ENCODE results near the gene CALM1. TPM values are rescaled to one million over a fixed set of nuclear protein-coding genes. Genes with fewer than 3 reads are reported as not detected.
A peak's percentile ranks its signal among the peaks of the same experiment; 100 is the strongest.

CALM1 gene
- polyA plus RNA-seq, 1 donor = 386 TPM

GRCh38 chr14:90440592-90440991 is 43.8 kb downstream of the CALM1 start:
- DNase-seq = no peak

- no peak for DNase-seq
Observed at GRCh38 chr14:90442388-90442787, 45.6 kb downstream of the CALM1 start.

GRCh38 chr14:90443161-90444076 is 46.6 kb downstream of the CALM1 start:
- no peak for DNase-seq

- DNase-seq = no peak
Observed at GRCh38 chr14:90444077-90444696, 47.4 kb downstream of the CALM1 start.

GRCh38 chr14:90445011-90445410 is 48.2 kb downstream of the CALM1 start:
- no peak for DNase-seq

GRCh38 chr14:90446405-90446804 is 49.6 kb downstream of the CALM1 start:
- no peak for DNase-seq

- DNase-seq = no peak
Observed at GRCh38 chr14:90447720-90448497, 51.1 kb downstream of the CALM1 start.

GRCh38 chr14:90449411-90449810 is 52.6 kb downstream of the CALM1 start:
- no peak for DNase-seq

GRCh38 chr14:90450151-90450550 is 53.3 kb downstream of the CALM1 start:
- no peak for DNase-seq

GRCh38 chr14:90450667-90451066 is 53.8 kb downstream of the CALM1 start:
- DNase-seq = no peak

- no peak for DNase-seq
Observed at GRCh38 chr14:90451443-90451842, 54.6 kb downstream of the CALM1 start.

GRCh38 chr14:90451961-90452360 is 55.1 kb downstream of the CALM1 start:
- DNase-seq = no peak

GRCh38 chr14:90452366-90452765 is 55.5 kb downstream of the CALM1 start:
- DNase-seq = no peak

- peak; percentile 44 for DNase-seq
Observed at GRCh38 chr14:90453401-90453951, 56.6 kb downstream of the CALM1 start.

- peak; percentile 91 for DNase-seq
Observed at GRCh38 chr14:90454041-90455000, 57.5 kb downstream of the CALM1 start.

GRCh38 chr14:90455100-90455571 is 58.3 kb downstream of the CALM1 start:
- DNase-seq = peak; percentile 70

GRCh38 chr14:90456551-90456950 is 59.7 kb downstream of the CALM1 start:
- no peak for DNase-seq

- no peak for DNase-seq
Observed at GRCh38 chr14:90457186-90457585, 60.4 kb downstream of the CALM1 start.
